CD4-positive, alpha-beta T cell treated with Interleukin-6 at 100 ng/mL for 8 hours (primary cell): ENCODE measurements around the gene APOC3.

Experiments
- DNase-seq: peaks from one replicate; pipeline ENCODE4 v3.0.0-alpha.2; 2020; ENCODE audit warnings: mixed read lengths, low spot score

Gene APOC3

DNA sequence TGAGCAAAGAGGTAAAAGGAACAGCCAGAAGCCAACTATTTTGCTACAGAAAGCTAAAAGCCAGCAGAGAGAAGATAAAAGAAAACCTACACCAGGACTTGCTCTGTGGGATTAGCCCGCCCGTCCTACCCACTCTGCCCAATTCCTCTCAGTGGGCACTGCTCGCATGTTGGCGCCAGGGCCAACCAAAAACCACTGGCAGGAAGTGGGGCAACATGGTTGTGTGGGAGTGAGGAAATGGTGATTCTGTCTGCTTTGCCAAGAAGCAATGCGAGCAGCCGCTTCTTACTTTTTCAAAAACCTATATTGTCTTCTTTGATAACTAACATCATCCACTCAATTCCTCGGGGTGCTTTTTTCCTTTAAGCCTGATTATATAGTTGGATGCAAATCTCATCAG, 21.9 kb downstream of the APOC3 start:
- peak; percentile 66 for DNase-seq

DNA sequence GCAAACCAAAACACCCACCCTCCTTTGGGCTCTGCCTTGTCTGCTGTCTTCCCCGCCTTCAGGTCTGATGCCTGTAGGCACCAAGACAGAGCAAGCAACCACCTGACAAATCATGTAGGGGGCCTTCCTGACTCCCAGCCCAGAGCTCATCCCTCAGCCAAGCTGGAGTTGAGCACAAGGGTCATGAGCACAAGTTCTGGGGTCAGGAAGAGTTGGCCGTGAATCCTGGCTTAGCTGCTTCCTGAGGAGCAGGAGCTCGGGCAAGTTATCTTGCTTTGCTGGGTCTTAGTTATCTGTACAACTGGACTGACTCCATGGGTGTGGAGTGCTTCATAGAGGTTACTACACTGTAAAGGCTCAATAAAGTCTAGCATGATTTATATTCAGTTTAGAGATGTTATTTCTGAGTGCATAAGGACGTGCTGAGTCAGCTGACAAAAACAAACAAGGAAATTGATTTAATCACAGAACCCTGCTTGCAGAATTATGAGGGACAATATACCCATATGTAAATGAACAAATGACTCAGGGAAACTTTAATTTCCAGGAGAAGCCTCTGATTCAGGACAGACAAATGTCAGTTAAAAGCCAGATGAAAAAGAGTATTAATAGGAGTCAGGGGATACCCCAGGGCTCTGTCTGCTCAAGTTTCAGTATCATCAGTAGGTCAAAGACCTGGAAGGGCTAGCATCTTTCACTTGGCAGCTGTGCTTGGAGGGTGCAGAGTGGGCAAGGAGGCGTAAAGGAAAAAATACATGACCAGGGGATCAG, 22.7 kb downstream of the APOC3 start:
- no peak for DNase-seq

DNA sequence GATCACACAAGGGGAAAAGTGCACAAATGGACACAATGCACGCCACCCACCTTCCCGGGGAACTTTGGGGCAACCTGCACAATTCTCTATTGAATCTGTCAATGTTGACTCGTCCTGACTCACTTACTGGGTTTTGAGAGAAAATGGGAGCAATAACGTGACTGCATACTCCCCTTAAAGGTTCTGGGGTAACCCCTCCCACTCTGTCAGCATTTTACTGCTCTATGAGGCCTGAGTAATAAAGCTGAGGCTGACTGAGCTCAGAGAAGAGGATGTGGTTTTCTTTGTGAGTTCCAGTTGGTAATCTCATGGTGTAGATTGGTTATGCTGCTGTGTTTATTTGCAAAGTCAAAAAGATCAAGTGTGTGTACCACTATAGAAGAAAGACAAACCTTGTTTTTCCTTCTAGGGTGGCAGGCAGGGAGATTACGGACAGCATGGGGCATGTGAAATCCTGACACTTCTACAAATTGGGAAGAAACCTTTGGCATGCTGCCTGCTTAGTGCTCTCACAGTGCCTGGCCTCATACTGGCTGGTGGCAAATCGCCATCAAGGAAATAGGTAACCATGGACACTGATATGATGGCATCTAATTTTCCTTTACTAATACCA, 23.9 kb downstream of the APOC3 start:
- peak; percentile 86 for DNase-seq

DNA sequence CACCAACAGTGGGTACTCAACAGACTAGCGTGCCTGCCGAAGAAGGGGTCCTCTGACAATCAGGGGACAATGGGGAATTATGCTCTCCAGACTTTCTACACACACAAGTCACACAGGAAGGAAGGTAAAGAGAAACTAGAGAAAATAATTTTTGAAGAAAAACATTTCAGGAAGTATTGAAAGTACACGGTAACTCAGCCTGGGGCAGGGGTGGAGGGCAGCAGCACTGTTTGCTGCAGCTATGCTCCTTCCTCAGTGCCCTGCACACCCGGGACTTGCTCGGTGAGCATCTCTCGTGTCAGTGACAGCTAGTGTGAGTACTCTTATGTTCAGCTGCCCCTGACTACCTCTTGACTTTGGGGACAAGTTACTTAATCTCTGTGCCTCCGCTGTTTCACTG, 25.7 kb downstream of the APOC3 start:
- DNase-seq, result peak; percentile 22

DNA sequence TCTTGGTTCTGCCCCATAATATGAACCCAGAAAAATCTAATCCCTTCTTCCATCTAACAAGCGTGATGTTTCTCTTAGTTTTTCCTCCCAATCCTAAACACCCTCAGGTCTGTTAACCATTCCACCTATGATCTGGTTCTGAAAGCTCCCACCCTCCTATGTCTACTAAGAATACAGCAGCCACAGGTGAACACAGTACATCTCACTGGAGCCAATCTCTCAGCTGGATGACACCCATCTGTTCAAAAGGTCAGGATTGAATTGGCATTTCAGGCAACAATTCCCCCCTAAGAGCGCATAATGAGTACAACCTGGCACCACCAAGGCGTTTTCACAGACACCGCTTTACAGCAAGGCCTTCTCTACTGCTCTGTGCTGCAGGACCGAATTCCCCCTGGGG, 26.7 kb downstream of the APOC3 start:
- no peak for DNase-seq

DNA sequence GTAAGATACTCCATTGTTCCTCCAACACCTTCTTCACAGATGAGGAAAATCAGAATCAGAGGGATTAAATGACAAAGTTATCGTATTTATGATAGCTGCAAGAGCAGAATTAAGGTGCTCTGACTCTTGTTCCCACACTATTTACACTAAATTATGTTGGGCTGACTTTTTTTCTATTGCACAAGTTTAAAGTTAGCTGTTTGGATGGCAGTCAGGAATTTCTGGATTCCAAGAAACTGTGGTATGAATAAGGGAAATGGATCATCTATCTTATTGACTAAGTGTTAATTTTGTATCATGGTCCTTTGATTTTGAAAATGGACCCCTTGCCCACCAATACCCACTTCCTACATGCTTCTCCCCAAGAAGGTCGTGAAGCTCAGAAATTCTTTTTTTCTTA, 27.6 kb downstream of the APOC3 start:
- DNase-seq, result no peak

DNA sequence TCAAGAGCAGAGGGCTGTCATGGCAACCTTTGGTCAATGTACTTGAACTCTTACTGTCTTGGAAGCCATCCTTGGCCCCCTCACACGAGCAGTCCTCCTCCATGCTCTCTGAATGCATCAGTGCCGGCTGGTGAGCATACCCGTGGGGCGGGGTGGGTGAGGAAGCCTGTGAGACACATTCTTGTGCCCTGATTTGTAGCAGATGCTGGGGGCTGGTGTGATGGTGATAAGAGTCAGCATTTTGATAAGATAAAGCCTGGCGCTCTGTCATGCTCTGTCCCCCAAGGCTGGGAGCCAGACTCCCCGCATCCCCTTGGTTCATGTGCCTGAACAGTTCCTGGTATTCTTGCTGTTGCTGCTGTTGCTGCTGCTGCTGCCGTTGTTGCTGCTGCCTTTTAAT, 28.2 kb downstream of the APOC3 start:
- DNase-seq, result no peak

DNA sequence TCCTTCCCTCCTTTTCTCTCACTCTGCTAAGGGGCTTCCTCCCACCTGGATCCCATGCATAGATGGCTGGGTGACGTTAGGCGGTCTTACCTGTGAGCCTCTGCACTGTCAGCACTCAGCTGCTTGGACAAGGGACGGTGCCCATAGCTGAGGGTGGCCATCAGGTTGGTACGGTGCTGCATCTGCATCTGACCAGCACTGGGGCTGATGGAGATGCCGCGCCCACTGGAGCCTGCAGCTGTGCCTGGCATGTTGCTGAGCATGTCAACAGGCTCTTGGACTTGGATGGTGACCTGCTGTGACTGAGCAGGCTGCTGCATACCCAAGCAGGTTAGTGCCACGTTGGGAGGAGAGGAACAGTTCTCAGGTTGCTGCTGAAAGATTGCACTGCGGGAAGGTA, 29.5 kb downstream of the APOC3 start:
- no peak for DNase-seq

DNA sequence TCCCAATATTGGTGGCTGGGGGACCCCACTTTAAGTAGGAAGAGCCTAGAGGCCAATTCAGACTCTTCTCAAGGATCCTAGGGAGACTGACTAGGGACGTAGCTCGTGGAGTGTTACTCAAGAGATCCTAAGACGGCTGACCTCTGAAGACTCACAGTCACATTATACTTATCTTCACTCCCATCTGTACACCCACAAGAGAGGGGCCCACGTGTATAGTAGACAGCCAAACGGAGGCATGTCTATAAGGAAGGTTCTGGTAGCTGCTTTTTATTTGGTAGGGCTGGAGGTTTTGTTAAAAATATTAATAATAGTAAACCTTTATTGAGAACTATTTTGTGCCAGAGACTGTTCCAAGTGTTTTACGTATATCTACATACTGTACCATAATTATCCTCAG, 30.6 kb downstream of the APOC3 start:
- no peak for DNase-seq

DNA sequence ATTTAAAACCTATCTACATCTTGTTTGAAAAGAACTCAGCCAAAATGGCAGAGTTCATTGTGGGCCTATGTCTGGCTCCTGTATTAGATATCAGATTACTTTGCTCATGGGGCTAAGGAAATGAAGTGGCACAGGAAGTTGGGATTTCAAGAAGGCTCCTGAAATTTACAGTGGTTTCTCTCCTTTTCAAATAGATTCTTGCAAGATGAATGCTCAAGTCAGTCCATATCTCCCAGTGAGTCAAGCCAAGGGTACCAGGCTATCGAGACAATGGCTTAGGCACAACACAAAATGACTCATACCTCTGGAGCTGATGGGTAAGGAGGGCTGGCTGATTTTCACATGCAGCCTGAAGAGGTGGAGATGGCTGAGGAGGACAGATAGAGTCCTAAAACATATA, 31.8 kb downstream of the APOC3 start:
- DNase-seq, result no peak

DNA sequence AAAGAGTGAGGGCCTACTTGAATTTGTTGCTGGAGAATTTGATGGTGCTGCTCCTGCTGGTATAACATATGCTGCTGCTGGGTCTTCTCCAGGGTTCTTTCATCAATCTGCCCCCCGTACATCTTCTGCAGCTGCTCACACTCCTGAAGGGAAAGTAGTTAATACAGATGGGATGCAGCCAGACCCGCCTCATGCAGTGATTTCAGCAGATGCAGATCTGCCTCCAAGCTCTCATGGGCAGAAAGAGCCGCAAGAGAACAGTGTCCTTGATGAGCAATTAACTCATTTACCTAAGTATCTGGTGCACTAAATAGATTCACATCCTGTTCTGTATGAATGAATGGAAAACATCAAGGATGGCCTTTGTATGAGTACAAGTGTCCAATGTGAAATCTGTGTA, 32.5 kb downstream of the APOC3 start:
- DNase-seq, result no peak

DNA sequence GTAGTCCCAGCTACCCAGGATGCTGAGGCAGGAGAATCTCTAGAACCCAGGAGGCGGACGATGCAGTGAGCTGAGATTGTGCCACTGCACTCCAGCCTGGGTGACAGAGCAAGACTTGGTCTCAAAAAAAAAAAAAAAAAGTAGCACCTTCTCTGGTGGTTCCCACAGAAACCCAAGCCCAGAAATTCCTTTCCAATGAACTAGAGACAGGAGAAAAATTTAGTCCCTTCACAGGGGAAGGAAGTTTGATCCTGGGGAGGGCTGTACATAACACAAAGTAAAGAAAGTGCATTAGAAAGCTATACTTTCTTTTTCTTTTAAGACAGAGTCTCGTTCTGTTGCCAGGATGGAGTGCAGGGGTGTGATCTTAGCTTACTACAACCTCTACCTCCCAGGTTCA, 33.2 kb downstream of the APOC3 start:
- DNase-seq, result no peak

DNA sequence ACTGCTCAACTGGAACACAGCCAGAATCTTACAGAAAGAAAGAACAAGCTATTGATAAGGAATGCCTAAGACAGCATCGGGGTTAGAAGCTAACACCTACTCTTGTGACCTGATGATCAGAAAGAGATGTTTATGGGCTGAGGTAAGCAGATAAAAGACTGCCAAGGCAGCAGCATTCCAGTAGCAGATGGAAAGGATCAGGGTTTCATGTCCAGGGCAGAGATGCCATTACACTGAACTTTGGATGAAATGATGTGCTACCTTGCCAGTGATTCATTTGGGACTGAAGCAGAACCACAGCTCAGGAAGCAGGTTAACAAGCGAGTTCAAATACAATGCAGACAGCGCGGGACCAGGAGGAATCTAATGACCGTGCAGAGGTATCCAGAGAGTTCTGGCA, 34.8 kb downstream of the APOC3 start:
- DNase-seq, result no peak

DNA sequence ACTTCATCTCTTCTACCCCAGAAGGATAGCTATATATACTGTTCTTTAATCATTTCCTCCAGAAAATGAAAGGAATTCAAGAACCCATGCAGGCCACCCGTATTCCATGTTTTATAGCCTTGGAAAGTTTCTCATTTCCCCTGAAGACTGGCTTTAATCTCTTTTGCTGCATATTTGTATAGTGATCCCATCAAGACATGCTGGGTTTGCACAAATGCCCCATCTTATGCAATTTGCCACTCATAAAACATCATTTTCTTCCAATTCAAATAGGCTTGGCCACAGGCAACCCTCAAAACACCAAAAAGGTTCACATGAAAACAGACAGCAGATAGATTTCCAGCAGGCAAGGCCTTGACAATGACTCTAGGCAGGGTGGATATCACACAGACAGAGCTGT, 36.0 kb downstream of the APOC3 start:
- no peak for DNase-seq

DNA sequence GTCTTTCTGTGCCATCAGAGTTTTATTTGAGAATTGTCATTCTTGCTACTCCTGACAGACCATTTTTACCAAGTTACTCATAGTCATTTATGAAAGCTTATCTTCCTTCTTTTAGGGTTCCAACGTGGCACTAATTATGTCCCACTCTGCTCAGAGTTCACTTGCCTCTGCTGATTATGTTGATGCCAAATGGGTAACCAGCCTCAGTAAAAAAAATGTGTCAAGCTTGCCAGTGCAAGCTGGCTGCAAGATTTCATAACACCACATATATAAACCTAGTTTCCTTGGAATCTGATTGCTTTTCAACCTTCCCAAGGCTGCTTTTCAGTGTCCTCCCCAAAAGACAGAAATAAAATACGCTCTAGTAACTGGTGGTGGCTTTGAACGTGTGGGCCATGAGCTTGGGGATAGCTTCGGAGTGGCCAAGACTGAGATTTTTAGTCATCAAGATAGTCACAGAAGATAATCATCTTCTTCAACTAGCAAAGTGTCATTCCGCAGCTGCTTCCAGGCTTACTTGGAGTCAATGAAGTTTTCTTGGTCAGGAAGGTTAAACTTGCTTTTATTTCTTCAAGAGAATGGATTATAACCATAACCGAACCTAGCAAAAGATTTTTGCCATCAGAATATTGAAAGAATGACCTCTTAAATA, 37.2 kb downstream of the APOC3 start:
- no peak for DNase-seq

DNA sequence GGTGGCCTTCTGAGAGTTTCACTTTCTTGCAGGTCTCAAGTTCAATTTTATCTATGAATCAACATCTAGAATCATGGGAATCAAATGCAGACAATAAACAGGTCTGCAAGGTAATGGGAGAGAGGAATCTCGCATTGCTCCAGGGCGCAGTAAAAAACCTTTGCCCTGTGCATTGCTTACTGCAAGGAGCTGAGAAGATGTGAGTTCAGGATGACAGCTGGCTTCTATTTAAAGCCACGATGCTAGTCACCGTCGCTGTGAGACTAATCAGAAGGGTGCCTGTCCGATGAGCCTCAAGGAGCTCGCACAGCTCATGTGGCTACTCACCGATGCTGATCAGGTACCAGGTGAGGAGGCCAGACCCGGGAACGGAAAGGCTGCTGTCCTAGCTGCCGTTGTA, 37.9 kb downstream of the APOC3 start:
- DNase-seq, result no peak

DNA sequence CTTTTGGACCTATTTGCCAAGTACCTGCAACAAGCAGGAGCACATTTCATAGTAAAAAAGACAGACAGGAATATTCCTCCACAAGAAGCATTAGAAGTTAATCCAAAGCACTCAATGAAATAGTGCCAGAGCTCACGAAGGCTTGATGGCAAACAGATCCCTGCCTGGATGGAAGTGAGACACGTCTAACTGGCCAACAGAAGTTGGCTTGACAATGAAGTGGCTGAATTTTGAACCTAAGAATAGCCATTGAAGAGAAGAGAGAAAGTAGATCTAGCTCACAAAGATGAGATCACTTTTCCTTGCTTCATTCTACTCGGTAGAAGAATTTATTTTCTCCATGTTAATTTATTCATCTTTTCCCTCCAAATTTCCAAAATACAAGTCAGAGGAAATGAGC, 38.4 kb downstream of the APOC3 start:
- no peak for DNase-seq

DNA sequence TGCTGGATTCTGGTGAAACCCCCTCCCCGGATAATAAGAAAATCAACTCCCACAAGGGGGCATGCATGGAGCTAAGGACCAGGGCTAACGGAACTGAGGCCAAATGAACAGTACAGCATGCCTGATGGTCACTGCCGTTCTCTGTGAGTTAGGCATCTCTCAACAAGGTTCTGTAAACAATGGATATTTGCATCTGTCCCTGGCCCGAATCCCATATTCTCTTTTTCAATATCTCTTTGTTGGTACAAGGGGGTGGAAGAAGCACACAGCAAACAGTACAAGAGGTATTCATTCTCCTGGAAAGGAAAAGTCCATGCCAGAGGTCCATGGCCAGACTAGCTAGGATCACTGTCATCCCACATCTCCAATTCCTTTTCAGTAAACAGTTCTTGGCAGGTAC, 39.9 kb downstream of the APOC3 start:
- no peak for DNase-seq

DNA sequence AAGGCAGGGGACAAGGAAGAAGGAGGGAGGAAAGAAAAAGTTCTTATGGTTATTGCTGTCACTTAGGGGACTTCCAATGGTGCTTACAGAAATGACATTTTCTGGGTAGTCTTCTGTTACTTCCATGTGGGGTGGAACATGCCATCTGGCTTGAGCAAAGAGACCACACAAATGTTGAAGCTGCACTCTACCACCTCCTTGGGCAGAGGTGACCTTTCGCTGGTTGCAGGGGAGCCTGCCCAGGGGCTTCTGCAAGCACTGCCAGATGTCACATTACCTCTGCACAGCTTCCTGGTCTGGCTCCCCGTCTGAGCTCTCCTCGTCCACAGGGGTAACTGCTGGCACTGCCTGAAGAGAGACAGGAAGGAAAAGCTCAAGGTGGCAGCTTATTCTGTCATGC, 40.3 kb downstream of the APOC3 start:
- no peak for DNase-seq

DNA sequence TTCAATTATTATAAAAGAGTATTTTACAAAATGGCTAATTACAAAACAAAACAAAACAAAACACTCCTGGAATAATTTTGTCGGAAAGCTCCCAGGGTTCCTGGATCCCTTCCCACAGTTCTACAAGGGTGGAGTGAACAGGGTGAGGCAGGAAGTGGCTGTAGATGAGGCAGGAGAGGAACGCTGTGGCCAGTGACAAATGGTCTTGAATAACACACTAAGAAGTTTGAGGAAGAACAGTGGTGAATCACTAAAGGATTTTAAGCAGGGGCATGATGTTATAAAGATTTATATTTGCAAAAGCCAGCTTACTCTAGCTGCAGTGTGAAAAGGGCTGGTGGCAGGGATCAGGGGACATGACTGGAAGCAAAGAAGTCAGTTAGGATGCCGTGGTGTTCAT, 41.5 kb downstream of the APOC3 start:
- no peak for DNase-seq

DNA sequence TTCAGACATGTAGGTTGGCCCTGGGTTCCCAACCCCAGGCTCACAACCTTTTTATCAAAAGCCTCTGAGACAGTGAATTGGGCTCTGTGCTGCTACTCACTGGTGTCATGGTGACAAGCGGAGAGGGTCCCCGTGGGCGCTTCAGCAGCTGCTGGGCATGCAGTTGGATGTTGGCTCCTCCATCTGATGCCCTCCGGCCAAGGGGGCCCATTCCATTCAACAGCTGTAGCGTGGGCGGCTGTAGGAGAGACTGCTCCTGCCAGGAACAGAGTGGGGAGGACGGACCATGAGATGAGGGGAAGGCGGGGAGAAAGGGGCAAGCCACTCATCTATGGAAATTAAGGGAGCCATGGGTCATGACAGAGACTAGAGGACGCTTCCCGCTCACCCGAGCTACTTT, 43.7 kb downstream of the APOC3 start:
- no peak for DNase-seq

DNA sequence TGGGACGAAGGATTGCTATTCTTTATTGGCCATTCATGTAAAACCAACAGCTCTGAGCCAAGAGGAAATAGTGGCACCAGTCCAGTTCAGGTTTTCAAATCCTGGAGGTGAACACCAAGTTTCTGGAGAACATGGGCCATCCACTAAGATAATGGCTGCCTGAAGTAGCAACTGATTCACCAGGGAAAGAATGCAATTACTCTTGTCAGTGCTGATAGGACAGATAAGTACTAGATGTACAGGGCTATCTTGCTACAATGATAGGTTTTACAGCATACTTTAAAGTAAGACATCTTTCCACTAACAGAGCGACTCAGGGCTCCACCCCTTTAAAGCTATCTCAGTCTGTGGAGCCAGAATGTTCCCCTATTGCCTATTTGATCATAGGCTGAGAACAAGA, 44.5 kb downstream of the APOC3 start:
- no peak for DNase-seq

DNA sequence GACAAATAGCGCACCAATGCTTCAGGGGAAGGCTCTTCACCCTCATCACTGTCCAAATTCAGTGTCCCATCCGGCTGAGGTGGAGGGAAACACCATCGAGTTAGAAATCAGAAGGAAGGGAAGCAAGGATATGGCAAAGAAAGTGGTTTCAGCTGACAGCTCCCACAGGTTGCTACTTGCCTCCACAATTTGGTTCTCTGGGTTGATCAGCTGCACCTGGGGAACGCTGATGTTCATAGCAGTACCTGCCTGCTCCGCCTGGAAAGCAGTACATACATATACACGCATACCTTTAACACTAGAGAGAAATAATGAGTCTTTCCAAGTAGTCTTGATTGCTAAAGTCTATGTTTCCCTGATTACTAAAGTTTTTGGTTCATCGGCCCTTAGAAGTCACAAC, 45.5 kb downstream of the APOC3 start:
- no peak for DNase-seq

DNA sequence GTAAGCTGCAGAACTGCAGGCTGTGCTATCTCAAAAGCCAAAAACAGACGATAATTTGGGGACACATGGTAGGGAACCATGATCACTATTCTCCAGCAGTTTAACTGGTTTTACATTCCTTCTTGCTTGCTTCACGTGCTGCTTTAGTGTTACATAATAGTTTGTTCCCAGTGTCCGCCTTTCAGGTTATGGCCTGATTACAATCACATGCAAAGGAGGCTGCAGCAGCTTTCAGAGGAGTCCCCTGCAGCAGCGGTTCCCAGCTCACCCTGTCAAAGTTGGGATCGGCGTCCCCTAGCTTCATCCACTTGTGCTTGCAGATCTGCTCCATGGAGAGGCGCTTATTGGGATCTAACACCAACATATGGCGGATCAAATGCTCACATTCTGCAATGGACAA, 46.9 kb downstream of the APOC3 start:
- DNase-seq, result no peak
